Measurements from ENCODE around the gene NMS. TPM values are rescaled to one million over a fixed set of nuclear protein-coding genes. Genes with fewer than 3 reads are reported as not detected.

The NMS gene
- total RNA-seq, 1 experiment from 2014 or later, result not detected

DNA sequence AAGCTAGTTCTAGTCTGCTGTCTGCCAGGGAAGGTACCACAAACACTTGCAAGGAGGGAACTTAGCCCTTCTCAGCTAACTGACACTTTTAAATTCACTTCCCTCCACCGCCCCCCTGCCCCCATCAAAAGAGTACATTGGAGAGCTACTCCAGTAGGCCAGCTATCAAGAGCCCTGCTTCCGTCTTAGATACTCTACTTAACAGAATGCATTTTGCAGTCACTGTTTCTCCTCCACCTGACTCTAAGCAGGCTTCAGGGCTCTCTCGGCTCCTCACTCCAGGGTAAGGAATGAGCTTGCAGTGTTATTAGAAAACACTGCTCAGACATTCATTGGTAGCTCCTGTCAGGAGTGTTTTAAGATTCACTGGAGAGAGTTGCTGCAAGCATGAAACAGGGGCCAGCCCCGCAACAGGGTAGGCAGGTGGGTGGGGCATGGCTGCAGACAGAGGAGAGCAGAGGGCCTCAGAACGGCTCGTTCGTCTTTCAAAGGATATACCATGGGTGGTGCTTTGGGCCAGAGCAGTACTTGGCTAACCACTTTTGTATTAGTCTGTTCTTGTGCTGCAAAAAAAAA lies 57.2 kb downstream of the NMS start:
- no peaks in the 10 kb centered on the region for H3K36me3 Mint-ChIP-seq

GRCh38 chr2:100529176-100529575 lies 58.9 kb downstream of the NMS start:
- H3K4me1 Mint-ChIP-seq, result peaks cover 10% of the 10 kb centered on the region
- peaks cover 10% of the 10 kb centered on the region for H3K9me3 Mint-ChIP-seq
- no peak overlapping the region for H3K27ac Mint-ChIP-seq
- no peaks in the 10 kb centered on the region for H3K36me3 Mint-ChIP-seq
- no peaks in the 10 kb centered on the region; the same call in 1 of the 2 replicates for H3K27me3 Mint-ChIP-seq (ENCODE audit: low read depth)
- ChIA-PET POLR2A (no interaction called here), CTCF (no interaction called here)
- no peak for ATAC-seq
- H3K4me3 Mint-ChIP-seq, result no peak overlapping the region
- no peak for TF ChIP-seq KAT7 (CRISPR knock-in tag; IDR thresholded peaks at IDR 0.05; ENCODE audit: borderline replicate concordance)
- TF ChIP-seq ZNF138 (CRISPR knock-in tag; conservative IDR thresholded peaks at IDR 0.05), result no peak
- TF ChIP-seq, protein P1, sequence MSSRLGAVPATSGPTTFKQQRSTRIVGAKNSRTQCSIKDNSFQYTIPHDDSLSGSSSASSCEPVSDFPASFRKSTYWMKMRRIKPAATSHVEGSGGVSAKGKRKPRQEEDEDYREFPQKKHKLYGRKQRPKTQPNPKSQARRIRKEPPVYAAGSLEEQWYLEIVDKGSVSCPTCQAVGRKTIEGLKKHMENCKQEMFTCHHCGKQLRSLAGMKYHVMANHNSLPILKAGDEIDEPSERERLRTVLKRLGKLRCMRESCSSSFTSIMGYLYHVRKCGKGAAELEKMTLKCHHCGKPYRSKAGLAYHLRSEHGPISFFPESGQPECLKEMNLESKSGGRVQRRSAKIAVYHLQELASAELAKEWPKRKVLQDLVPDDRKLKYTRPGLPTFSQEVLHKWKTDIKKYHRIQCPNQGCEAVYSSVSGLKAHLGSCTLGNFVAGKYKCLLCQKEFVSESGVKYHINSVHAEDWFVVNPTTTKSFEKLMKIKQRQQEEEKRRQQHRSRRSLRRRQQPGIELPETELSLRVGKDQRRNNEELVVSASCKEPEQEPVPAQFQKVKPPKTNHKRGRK (CRISPR knock-in tag; IDR thresholded peaks at IDR 0.05; ENCODE audit: borderline replicate concordance), result no peak
- TF ChIP-seq CBFB (CRISPR knock-in tag; IDR thresholded peaks at IDR 0.05; ENCODE audit: low read depth), result no peak
- TF ChIP-seq E2F1 (CRISPR knock-in tag; IDR thresholded peaks at IDR 0.05), result no peak
- TF ChIP-seq SMAD4 (CRISPR knock-in tag; IDR thresholded peaks at IDR 0.05), result no peak
- TF ChIP-seq SOX15 (CRISPR knock-in tag; IDR thresholded peaks at IDR 0.05), result no peak
- TF ChIP-seq, protein P2, sequence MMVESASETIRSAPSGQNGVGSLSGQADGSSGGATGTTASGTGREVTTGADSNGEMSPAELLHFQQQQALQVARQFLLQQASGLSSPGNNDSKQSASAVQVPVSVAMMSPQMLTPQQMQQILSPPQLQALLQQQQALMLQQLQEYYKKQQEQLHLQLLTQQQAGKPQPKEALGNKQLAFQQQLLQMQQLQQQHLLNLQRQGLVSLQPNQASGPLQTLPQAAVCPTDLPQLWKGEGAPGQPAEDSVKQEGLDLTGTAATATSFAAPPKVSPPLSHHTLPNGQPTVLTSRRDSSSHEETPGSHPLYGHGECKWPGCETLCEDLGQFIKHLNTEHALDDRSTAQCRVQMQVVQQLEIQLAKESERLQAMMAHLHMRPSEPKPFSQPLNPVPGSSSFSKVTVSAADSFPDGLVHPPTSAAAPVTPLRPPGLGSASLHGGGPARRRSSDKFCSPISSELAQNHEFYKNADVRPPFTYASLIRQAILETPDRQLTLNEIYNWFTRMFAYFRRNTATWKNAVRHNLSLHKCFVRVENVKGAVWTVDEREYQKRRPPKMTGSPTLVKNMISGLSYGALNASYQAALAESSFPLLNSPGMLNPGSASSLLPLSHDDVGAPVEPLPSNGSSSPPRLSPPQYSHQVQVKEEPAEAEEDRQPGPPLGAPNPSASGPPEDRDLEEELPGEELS (CRISPR knock-in tag; IDR thresholded peaks at IDR 0.05), result no peak
- no peak for TF ChIP-seq NFYB (CRISPR knock-in tag; conservative IDR thresholded peaks at IDR 0.05; ENCODE audit: low read depth)
- no peak for TF ChIP-seq ETV6 (CRISPR knock-in tag; IDR thresholded peaks at IDR 0.05)
- no peak for TF ChIP-seq JAZF1 (CRISPR knock-in tag; IDR thresholded peaks at IDR 0.05)
- TF ChIP-seq EMX1 (CRISPR knock-in tag; IDR thresholded peaks at IDR 0.05), result no peak
- no peak for DNase-seq (ENCODE audit: low spot score)

More for the DNA sequence above, 57.2 kb downstream of the NMS start:
- POLR2A ChIA-PET, result no interaction called here
- Mint-ChIP-seq H3K27ac (no peak overlapping the region), H3K9me3 (peaks cover 8% of the 10 kb centered on the region), H3K27me3 (ENCODE audit: low read depth) (no peaks in the 10 kb centered on the region; the same call in 1 of the 2 replicates), H3K4me3 (no peak overlapping the region), H3K4me1 (peaks cover 10% of the 10 kb centered on the region)
- ATAC-seq (no peak), DNase-seq (ENCODE audit: low spot score) (no peak)
- TF ChIP-seq FOXK1 (CRISPR knock-in tag; IDR thresholded peaks at IDR 0.05) (no peak), OVOL2 (CRISPR knock-in tag; IDR thresholded peaks at IDR 0.05; ENCODE audit: borderline replicate concordance) (no peak), ZNF671 (CRISPR knock-in tag; IDR thresholded peaks at IDR 0.05) (no peak), AFF4 (CRISPR knock-in tag; IDR thresholded peaks at IDR 0.05; ENCODE audit: borderline replicate concordance) (no peak), KAT7 (CRISPR knock-in tag; IDR thresholded peaks at IDR 0.05; ENCODE audit: borderline replicate concordance) (no peak)
- CTCF ChIA-PET, result interaction anchor here (1.2 kb wide), 1 partner anchor 67 kb away, joined by 3 read pairs; no protein-coding TSS in a partner anchor

Measured in WTC11 (cell line).